Activated CD4-positive, CD25-positive, alpha-beta regulatory T cell treated with anti-CD3 and anti-CD28 coated beads, Interleukin-2, amount 50 U/mL, for 24 hours (primary cell): ENCODE data around the gene APOLD1.
"Not testable (repeated sequence)": the region's sequence is repeated elsewhere in the genome, so short reads cannot be mapped to it uniquely, and the experiment has no call there.

Experiments
- ATAC-seq, 2 donors: fragments of 150-1000 bp; cut with Tn5 transposase; one replicate each; pipeline ENCODE4 v1.10.0; 2021; ENCODE audit warnings: mild to moderate bottlenecking in 1 of 2, moderate library complexity in 1 of 2

APOLD1 gene

GRCh38 chr12:12786706-12787601 is 1.5 kb downstream of the APOLD1 start:
- ATAC-seq, result peak; percentile 86 to 90

- no peak for ATAC-seq
Observed at GRCh38 chr12:12788131-12788530, 2.7 kb downstream of the APOLD1 start.

- peak; percentile 69 to 72 for ATAC-seq
Observed at GRCh38 chr12:12788675-12789368, 3.4 kb downstream of the APOLD1 start.

- ATAC-seq, result no peak
Observed at GRCh38 chr12:12790956-12791355, 5.5 kb downstream of the APOLD1 start.

GRCh38 chr12:12791756-12792369 is 6.4 kb downstream of the APOLD1 start:
- no peak for ATAC-seq

GRCh38 chr12:12792421-12792820 is 7.0 kb downstream of the APOLD1 start:
- no peak for ATAC-seq

GRCh38 chr12:12794686-12795085 is 9.2 kb downstream of the APOLD1 start:
- ATAC-seq, result no peak

- no peak for ATAC-seq
Observed at GRCh38 chr12:12796171-12796570, 10.7 kb downstream of the APOLD1 start.

GRCh38 chr12:12796928-12797793 is 11.7 kb downstream of the APOLD1 start:
- ATAC-seq, result no peak

- ATAC-seq, result no peak
Observed at GRCh38 chr12:12797794-12798152, 12.3 kb downstream of the APOLD1 start.

- no peak for ATAC-seq
Observed at GRCh38 chr12:12798480-12798879, 13.0 kb downstream of the APOLD1 start.

- no peak for ATAC-seq
Observed at GRCh38 chr12:12799163-12799920, 13.9 kb downstream of the APOLD1 start.

GRCh38 chr12:12800406-12801180 is 15.1 kb downstream of the APOLD1 start:
- ATAC-seq, result no peak

GRCh38 chr12:12801656-12802055 is 16.2 kb downstream of the APOLD1 start:
- ATAC-seq, result not testable (repeated sequence)

- peak; percentile 83 to 88 for ATAC-seq
Observed at GRCh38 chr12:12803186-12803585, 17.7 kb downstream of the APOLD1 start.

GRCh38 chr12:12804011-12804410 is 18.6 kb downstream of the APOLD1 start:
- peak in 1 of 2 donors; percentile 14 for ATAC-seq

GRCh38 chr12:12804432-12804886 is 19.0 kb downstream of the APOLD1 start:
- peak in 1 of 2 donors; percentile 28 for ATAC-seq

GRCh38 chr12:12806784-12807516 is 21.5 kb downstream of the APOLD1 start:
- no peak for ATAC-seq

GRCh38 chr12:12807517-12807903 is 22.1 kb downstream of the APOLD1 start:
- ATAC-seq, result not testable (repeated sequence)
